Esophagus muscularis mucosa (tissue), 4 donors: ENCODE measurements around the gene GLP2R.

Experiments used
- EP300 ChIP-seq: sonication (generic); formaldehyde crosslinking; IDR thresholded peaks from one replicate; pipeline ENCODE4 v1.6.1; 2017; ENCODE audit warnings: antibody characterized with exemption
- POLR2A ChIP-seq: fragments of 450-650 bp; IDR thresholded peaks from one replicate; pipeline ENCODE4 v1.6.1; 2017; ENCODE audit warnings: antibody characterized with exemption, moderate library complexity, mild to moderate bottlenecking, low read depth
- POLR2AphosphoS5 ChIP-seq, 2 donors: sonication (generic); formaldehyde crosslinking; IDR thresholded peaks; one replicate each; pipeline ENCODE4 v1.6.1; 2017; ENCODE audit warnings: antibody characterized with exemption in 2 of 2
- TF ChIP-seq, protein P1 (sequence below), 3 experiments: fragments of 200-600 bp in 2 of 3; fragments of 450-650 bp in 1 of 3; sonication (generic) in 2 of 3; IDR thresholded peaks; one replicate each; pipeline ENCODE4 v1.5.1; 2017 to 2019; ENCODE audit warnings: antibody characterized with exemption in 3 of 3, mild to moderate bottlenecking in 2 of 3, moderate library complexity in 1 of 3

GRCh38 chr17:9817086-9817485 is 8.6 kb upstream of the GLP2R start:
- TF ChIP-seq, protein P1, sequence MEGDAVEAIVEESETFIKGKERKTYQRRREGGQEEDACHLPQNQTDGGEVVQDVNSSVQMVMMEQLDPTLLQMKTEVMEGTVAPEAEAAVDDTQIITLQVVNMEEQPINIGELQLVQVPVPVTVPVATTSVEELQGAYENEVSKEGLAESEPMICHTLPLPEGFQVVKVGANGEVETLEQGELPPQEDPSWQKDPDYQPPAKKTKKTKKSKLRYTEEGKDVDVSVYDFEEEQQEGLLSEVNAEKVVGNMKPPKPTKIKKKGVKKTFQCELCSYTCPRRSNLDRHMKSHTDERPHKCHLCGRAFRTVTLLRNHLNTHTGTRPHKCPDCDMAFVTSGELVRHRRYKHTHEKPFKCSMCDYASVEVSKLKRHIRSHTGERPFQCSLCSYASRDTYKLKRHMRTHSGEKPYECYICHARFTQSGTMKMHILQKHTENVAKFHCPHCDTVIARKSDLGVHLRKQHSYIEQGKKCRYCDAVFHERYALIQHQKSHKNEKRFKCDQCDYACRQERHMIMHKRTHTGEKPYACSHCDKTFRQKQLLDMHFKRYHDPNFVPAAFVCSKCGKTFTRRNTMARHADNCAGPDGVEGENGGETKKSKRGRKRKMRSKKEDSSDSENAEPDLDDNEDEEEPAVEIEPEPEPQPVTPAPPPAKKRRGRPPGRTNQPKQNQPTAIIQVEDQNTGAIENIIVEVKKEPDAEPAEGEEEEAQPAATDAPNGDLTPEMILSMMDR (IDR thresholded peaks at IDR 0.05): no peak
- TF ChIP-seq EP300 (no peak), POLR2AphosphoS5 (IDR thresholded peaks at IDR 0.05) (no peak), POLR2A (no peak)
